HG02981 (cell line): Measurements from ENCODE around the gene NDUFS8.

ENCODE experiments used
- ATAC-seq: cut with Tn5 transposase; IDR thresholded peaks from one replicate; pipeline ENCODE4 v1.9.1; 2021; ENCODE audit warnings: mild to moderate bottlenecking, moderate library complexity; ENCODE audit not compliant: unreplicated experiment

Gene NDUFS8

GRCh38 chr11:68048681-68049508 lies 18.4 kb downstream of the NDUFS8 start:
- ATAC-seq: no peak

DNA sequence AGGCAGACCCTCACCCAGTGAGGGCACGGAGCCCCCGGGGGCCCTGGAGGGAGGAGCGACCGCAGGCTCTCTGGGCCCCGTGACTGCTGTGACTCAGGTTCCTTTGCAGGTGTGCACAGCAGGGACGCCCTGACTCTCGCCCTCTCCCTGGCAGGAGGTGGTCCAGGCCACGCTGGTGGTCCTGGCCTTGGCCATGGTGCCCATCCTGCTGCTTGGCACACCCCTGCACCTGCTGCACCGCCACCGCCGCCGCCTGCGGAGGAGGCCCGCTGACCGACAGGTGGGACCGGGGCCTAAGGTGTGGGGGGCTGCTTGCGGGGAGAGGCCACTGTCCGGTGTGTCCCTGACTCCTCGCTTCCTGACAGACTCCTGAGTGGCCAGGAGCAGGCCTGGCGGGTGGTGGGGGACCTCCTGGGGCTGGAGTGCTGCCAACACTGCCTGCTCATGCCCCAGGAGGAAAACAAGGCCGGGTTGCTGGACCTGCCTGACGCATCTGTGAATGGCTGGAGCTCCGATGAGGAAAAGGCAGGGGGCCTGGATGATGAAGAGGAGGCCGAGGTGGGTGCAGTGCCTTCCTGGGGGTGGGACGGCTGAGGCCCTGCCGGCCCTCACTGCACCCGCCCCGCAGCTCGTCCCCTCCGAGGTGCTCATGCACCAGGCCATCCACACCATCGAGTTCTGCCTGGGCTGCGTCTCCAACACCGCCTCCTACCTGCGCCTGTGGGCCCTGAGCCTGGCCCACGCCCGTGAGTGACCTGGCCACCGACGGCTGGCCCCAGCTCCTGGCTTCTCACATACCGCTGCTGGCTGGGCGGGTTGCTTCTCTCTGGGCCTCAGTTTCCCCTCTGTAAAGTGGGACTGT lies 19.3 kb downstream of the NDUFS8 start:
- ATAC-seq: no peak

GRCh38 chr11:68050371-68050841 lies 19.9 kb downstream of the NDUFS8 start:
- ATAC-seq: no peak

GRCh38 chr11:68051191-68052136 lies 21.0 kb downstream of the NDUFS8 start:
- no peak for ATAC-seq

DNA sequence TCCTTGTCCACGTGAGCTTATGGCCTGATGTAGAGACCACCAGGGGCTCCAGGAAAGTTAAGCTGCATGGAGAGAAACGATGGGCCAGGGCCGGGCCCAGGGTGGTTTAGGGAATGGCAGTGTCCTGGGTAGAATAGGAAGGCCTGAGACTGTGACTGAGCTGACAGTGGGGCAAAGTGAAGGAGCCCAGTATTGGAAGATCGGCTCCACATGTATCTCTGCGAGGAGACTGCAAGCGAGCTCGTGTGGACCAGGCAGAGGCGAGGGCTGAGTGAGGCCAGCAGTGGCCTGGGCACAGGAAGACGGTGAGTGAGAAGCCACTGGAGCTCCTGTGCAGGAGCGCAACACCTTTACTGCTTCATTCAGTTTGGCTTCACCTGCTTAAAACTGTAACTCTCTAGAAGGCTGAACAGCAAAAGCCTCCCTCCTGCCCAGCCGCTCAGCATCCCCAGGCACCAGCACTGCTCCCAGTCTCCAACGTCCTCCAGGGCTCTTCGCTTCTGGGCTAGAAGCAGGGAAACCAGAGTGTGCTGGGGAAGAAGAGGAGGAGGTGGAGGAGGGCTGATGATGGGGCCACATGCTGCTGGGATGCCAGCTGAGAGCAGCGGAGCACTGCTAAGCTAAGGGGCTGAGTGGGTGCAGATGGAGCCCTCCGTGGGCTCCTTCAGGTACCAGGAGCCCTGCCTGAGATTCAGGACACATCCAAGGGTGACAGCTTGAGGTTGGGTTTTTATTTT lies 21.8 kb downstream of the NDUFS8 start:
- ATAC-seq: no peak

DNA sequence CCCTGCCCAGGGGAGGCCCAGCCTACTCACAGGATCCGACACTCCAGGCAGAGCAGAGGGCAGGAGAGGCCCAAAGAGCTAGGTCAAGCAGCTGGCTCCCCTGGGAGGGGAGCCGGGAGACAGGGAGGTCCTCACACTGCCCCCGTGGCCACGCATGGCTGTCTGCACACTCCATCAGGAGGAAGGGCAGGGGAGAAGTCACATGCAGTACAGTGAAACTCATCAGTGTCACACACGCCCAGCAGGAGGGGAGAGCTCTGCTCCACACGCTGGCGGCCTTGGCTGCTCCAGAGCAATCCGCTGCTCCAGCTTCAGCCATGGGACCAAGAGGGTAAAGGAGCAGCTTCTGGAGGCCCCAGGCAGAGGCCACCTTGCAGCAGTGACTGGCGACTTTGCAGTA lies 22.6 kb downstream of the NDUFS8 start:
- no peak for ATAC-seq

- ATAC-seq: no peak
These were observed 23.7 kb downstream of the NDUFS8 start for GRCh38 chr11:68053981-68054812.

- no peak for ATAC-seq
These were observed 26.1 kb downstream of the NDUFS8 start for GRCh38 chr11:68056317-68057285.

GRCh38 chr11:68057807-68058206 lies 27.3 kb downstream of the NDUFS8 start:
- no peak for ATAC-seq

DNA sequence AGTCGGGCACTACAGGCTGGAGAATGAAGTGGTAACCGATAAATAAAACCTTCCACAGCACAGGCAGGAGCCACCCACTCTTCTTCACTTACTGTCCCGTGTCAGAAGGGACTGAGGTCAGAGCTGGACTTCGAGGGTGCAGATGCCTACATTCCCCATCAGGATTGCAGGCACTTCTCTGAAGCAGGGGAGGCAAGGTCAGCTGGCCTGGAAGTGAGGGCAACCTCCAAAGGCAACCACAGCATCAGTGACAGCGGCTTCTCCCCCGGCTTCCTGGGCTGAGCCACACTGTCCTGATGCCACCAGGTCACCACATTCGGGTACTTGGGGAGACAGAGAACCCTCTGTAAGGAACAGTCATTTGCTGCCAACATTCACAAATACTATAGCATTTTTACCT lies 31.0 kb downstream of the NDUFS8 start:
- ATAC-seq: no peak

DNA sequence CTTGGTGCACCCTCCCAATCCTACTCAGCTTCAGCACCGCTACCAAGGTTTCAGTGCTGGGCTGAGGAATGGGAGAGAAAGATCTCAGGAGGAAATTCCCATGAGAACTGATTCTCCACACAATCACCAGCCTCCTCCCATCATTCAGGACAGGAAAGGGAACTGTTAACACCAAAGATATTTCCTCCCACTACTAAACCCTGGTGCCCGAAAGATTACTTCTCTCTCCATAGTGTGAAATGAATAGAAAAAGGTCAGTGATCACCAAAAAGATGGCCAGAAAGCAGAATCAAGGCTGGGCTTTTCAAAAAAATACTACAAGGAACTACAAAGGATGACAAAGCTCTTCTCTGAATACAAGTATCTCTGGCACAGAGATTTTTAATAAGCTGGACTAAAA lies 34.4 kb downstream of the NDUFS8 start:
- ATAC-seq: no peak

DNA sequence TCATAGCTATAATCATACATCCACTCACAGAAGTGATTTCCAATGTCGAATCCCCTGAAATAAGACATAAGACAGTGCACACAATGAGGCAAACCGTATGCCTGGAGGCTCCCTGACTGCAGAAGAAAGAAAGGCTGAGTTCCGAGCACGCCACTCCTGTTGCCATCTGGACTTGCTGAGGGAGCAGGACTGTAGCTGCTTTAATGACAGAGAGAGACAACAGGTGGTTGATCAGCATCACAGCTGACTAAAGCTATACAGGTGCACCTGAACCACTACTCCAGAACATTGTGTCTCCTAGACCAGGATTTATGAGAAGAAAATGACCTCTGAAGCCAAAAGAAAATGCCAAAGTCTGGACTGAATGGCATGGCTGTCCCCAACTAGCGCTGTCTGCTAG lies 35.4 kb downstream of the NDUFS8 start:
- no peak for ATAC-seq

- ATAC-seq: no peak
These were observed 36.3 kb downstream of the NDUFS8 start for GRCh38 chr11:68066742-68067141.

- ATAC-seq: no peak
These were observed 37.5 kb downstream of the NDUFS8 start for GRCh38 chr11:68067991-68068390.

DNA sequence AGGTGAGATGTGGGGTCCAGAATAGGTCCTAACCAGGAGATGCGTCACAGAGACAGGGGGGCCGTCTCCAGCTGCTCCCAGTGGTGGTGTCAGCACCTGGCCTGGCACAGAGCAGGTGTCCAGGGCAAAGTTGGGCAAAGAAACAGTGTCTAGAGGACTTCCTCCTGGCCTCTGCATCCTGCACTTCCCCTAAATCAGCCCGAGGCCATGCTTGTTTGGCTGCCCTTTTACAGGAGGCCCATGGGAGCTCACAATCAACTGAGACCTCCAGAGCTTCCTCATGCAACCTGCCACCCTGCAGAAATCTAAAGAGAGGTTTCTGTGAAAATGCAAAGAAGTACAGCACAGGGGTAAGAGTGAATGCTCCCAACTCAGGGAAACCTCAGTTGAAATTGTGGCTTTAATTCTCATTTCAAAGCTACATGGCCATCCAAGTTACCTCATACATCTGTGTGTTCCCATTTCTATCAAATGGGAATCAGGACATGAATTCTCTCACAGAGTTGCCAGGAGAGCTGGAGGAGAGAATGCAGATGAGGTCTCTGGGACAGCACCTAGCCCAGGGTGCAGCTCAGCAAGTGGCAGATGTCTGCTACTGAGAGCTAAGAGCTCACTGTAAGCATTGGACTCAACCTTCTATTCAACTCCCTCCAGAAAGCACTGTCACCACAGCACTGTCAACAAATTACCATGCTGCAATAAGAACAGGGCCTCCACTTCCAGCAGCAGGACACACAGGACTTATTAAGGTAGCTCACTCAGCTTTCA lies 41.0 kb downstream of the NDUFS8 start:
- ATAC-seq: no peak

- ATAC-seq: no peak
These were observed 44.3 kb downstream of the NDUFS8 start for GRCh38 chr11:68074584-68075352.
